NCI-H1048 (cell line): ENCODE measurements around the gene SRP72.
"Not testable (repeated sequence)": the region's sequence is repeated elsewhere in the genome, so short reads cannot be mapped to it uniquely, and the experiment has no call there.

Experiments
- DNase-seq: peaks from one replicate; lab custom pipeline; 2025; lab: John Stamatoyannopoulos, UW

Gene SRP72

GRCh38 chr4:56465599-56466295 lies 1.7 kb upstream of the SRP72 start:
- no peak for DNase-seq

DNA sequence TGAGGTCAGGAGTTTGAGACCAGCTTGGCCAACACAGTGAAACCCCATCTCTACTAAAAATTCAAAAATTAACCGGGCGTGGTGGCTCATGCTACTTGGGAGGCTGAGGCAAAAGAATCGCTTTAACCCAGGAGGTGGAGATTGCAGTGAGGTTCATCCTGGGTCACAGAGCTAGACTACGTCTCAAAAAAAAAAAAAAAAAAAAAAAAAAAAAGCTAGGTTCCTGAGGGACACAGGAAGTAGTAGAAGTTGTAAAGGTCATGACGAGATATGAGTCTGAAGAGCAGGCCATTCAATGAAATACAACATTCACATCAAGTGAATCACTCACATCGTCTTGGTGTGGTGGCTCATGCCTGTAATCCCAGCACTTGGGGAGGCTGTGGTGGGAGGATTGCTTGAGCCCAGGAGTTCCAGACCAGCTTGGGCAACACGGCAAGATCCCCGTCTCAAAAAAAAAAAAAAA lies 1.1 kb upstream of the SRP72 start:
- not testable (repeated sequence) for DNase-seq

DNA sequence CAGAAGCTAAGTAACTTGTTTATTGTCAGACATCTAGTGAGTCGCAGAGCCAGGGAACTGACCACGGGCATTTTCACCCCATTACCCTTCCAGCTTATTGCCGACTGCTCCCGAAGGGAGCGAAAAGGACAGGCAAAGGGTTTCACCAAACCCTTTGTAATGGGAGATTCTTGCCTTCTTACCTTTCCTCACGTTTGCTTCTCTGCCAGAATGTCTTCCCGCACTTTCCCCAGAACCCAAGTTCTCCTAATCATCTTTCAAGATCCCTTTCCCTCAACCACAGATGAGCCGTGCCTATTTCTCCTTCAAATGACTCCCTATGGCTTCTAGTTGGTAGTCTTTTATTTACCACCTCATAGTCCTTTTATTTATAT lies 520 bp upstream of the SRP72 start:
- no peak for DNase-seq

DNA sequence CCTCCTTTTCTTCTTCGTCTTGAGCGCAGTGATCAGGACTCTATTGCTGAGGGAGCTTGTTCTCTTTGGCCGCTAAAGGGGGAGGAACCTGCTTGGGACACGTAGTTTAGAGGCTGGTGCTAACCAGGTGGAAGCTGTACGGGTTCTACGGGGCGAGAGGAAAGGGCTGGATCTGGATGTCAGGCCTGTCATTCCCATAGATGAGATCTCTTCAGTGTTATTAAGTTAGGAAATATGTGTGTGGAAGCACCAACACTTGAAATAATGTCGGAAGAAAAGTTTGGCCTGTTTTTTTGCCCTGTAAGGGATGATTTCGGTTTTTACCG lies 643 bp downstream of the SRP72 start:
- no peak for DNase-seq

DNA sequence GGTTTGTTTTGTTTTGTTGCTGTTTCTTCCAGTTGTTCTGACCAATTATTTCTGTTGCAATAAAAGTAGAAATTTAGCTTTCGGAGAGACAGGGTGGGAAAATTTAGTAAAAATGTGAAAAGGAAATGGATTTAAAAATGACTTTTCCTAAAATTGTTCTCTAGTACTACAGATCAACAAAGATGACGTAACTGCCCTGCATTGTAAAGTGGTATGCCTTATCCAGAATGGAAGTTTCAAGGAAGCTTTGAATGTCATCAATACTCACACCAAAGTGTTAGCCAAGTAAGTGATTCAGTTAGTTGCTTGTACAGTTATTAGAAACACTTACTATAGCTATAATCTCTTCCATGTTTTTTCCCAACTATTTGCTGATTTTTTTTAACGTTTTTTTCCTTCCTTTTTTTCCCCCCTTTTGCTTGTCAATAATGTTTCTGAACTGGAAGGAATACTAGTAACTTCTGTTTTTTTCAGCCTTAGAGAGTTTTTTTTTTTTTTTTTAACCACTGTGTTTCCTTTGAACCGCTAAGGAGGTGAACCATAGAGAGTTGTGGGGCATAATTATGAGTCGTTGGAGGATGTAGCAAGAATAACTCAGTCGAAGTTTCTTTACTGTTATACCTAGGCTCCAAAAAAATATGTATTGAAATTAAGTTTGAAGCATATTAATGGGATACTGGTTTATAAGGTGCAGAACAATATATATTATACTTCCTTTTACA lies 2.2 kb downstream of the SRP72 start:
- no peak for DNase-seq

GRCh38 chr4:56475917-56476316 lies 8.5 kb downstream of the SRP72 start:
- no peak for DNase-seq

- no peak for DNase-seq
Observed at GRCh38 chr4:56477192-56477702, 9.8 kb downstream of the SRP72 start.

DNA sequence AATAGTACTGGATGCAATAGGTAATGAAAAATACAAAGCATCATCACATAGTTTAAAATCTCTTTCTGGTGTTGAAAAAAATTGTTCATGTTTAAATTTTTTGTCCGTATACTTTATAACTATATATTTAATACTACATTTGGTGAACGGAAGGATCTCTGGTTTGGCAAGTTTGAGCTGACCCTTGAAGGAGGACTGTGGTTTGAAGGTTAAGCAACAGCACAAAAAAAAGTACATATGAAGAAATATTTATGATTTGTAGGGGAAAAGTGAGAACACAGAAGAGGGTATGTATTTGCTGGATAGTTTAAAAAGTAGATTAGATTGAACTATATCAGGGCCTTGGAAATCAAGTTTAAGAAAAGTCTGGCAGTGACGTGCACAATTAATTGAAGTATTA lies 13.3 kb downstream of the SRP72 start:
- DNase-seq = no peak

DNA sequence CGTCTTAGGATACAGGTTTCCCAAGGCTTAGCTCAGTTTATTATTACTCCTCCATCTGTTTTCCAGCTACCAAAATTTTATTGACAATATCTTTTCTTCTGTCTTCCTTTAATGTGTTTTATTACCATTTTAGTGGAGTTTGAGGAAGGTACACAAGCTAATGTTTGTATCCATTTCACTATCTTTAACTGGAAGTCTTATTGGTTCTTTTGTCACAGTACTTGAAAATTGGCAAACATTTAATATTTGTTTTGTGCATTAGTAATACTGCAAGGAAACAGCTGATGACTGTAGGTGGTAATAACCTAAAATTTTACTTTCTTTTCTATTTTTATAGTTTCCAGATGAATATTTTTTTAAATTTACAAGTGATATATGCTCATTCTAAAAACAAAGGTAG lies 28.8 kb downstream of the SRP72 start:
- no peak for DNase-seq

GRCh38 chr4:56505269-56506130 lies 38.1 kb downstream of the SRP72 start, which contains the start of gene ARL9:
TSS of gene ARL9 (plus strand) at chr4:56505791. CDS start at chr4:56505863, 72 bp downstream.
- DNase-seq = no peak

DNA sequence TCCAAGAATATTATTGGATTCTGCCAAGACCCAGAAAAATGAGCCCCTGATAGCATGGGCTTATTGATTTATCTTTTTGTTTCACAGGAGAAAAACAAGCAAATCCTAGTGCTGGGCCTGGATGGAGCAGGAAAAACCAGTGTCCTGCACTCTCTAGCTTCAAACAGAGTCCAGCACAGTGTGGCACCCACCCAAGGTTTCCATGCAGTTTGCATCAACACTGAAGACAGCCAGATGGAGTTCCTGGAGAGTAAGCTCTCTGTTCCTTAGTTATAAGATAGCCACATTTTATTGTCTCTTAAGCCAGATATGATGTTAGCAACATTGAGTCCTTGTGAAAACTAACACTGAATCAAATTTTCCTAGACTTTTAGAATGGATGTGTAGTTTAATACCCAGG lies 43.7 kb downstream of the SRP72 start:
- DNase-seq = no peak

- DNase-seq = no peak
Observed at GRCh38 chr4:56512166-56512565, 44.7 kb downstream of the SRP72 start.

GRCh38 chr4:56513517-56513916 lies 46.1 kb downstream of the SRP72 start:
- no peak for DNase-seq

DNA sequence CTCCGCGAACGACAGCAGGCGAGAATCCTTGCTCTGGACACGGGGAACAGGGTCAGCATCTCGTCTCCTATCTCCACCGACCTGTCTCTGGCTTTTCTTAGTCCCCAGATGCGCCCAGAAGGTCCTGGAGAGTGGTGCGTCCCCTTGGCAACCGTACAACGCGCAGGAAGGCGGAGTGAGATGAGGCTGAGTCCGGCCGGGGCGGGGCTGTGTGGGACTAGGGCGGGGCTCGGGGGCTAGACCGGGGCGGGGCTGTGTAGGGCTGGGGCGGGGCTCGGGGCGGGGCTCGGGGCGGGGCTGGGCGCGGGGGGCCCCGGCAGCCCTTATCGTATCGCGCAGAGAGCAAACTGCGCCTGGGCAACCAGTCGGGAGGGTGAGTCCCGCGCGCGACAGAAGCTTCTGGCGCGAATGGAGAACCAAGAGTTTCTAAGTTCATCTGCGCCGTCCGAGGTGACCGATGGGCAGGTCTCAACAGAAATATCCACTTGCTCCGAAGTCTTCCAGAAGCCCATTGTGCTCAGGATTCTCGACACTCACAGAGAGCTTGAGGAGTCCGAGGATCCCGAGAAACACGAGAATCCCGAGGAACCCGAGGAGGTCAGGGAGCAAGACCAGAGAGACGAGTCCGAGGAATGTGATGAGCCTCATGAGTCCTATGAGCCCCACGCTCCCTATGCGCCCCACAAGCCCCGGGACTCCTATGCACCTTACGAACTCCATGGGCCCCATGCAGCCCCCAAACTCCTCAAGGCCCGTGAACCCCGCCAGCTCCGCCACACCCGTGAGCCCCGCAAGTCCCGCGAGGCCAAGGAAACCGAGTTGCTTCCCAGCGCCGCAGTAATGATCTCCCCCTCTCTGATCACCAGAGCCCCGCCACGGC lies 63.1 kb downstream of the SRP72 start:
- no peak for DNase-seq

GRCh38 chr4:56531149-56531770 lies 63.8 kb downstream of the SRP72 start:
- no peak for DNase-seq

DNA sequence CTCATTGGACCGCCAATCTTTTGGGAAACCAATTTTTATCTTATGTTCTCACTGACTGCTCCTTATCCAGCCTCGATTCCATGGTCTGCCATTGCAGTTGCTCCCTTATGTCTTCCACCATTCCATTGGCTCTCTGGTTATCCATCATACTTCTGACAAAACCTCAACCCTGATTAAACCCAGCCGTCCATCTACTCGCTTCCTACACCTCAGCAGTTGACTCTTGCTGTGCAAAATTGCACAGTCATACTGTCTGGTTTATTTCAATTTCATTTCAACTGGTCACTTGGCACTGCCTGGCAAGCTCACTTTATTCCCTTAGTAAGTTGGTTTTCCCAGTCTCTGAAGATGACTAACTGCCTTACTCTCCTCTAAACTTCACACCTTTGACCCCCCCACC lies 64.4 kb downstream of the SRP72 start:
- DNase-seq = no peak

DNA sequence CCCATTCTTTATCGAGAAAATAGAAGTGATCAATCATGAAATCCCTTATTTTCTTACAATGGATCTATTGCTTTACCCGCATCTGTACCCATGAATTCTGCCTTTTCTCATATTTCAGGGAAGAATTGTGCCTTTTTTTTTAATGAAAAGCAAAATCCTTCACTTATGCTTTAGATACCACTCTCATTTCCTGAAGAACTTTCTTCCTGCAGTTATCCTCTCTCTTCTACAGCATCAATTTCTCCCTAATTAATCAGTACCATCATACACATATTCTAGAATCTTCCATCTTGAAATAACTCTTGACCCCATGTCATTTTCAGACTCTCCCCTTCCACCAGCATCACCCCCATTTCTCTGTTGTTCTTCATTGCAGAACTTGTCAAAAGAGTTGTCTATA lies 64.8 kb downstream of the SRP72 start:
- no peak for DNase-seq

GRCh38 chr4:56535915-56536314 lies 68.5 kb downstream of the SRP72 start:
- no peak for DNase-seq

DNA sequence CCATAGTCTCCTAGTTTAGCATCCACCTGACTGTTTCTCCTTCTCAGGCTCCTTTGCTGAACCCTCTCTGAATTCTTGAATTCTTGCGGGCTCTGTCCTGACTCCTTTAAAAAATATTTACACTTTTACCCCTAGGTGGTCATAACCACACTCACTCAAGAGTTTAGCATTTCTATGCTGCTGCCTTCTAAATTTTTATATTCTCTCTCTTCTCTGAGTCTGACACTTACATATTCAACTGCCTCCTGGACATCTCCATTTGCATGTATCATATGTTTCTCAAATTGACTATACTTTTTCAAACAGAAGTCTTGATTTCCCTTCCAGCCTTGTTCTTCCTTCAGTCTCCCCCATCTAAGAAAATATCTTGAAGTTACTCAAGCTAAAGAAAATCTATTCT lies 69.7 kb downstream of the SRP72 start:
- no peak for DNase-seq

GRCh38 chr4:56540826-56541225 lies 73.4 kb downstream of the SRP72 start:
- DNase-seq = no peak

DNA sequence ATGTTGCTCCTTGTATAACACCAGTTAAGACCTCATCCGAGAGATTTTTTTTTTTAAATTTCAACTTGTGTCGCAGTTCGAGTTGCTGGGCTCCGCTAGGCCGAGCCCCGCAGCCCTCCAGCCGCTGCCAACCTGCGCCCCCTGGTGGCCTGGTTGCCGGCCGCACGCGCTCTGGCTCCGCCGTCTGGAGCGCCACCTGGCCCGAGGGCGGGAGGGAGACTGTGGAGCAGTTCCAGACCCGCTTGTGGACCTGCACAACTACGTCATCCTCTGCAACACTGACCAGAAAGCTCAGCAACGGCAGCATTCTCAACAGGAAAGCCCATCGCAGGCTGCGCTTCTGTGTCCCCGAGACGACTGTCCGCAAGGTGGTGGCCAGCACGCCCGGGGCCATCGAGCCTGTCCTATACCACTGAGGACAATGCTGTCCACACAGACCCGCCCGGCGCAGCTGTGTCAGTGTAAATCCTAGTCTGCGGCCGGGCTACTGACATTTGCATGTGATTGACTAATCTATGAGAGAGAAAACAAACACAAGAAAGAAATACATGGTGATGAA lies 77.2 kb downstream of the SRP72 start:
- peak; percentile 59 for DNase-seq
